GM19328 (cell line): ENCODE measurements around the gene TTLL11.

Experiments
- ATAC-seq: cut with Tn5 transposase; IDR thresholded peaks from one replicate; pipeline ENCODE4 v1.9.1; 2021; ENCODE audit warnings: mild to moderate bottlenecking, moderate library complexity; ENCODE audit not compliant: unreplicated experiment

TTLL11 gene

DNA sequence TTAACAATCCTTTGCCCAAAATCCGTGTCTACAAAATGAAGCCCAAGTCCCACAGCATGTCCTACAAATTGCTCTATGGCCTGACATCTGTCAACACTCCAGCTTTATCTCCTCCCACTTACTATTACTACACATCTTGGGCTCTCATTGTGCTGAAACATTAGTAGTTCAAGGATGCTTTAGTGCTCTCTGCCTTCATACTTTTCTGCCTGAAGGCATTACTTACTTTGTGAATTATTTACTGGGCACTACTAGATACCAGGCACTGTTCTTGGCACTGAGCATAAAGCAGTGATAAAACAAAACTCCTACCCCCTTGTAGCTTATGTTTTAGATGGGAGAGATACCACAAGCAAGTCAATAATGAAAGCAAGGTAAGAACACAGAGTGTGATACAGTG lies 113.4 kb downstream of the TTLL11 start:
- ATAC-seq, result no peak

- no peak for ATAC-seq
Measured at GRCh38 chr9:121976751-121977150, 116.4 kb downstream of the TTLL11 start.

DNA sequence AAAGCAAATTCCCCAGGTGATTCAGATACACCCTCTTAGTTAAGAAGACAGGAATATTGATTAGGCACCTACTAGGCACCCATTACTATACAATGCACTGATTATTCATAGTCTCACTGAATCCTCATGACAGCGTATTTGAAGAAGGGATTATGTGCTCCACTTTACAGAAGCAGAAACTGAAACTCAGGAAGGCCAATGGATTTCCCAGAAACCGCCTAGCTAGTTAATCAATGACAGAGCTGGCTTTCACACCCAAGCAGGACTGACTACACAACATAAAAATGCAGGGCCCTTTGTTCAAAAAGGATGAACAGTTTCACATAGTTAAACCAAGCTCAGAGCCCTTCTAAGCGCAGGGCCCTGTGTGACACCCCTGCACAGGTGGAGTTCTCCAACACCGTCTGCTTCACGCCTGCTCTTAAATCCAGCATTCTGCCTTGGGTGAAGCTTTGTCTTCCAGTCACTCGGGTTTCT lies 117.3 kb downstream of the TTLL11 start:
- ATAC-seq, result no peak

GRCh38 chr9:121974421-121974820 lies 118.7 kb downstream of the TTLL11 start:
- no peak for ATAC-seq

DNA sequence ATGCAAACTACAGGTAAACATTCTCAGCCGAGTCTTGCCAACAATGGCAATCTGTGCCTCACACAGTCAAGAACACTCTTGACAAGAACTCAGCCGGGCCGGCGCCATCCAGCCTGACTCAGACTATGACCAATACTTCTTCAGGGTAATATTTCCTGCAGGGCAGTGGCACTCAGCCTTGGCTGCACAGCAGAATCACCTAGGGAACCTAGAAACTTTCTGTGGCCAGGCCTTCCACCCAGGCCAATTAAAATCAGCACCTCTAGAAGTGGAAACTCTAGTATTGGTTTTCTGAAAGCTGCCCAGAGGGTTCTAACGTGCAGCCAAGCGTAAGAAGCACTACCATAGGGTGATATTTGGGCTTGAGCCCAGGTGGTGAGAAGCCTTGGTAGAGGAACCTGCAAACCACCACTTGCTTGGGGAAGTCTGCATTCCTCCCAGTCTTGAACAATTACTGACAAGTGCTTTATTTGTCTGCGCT lies 120.6 kb downstream of the TTLL11 start:
- ATAC-seq, result no peak

DNA sequence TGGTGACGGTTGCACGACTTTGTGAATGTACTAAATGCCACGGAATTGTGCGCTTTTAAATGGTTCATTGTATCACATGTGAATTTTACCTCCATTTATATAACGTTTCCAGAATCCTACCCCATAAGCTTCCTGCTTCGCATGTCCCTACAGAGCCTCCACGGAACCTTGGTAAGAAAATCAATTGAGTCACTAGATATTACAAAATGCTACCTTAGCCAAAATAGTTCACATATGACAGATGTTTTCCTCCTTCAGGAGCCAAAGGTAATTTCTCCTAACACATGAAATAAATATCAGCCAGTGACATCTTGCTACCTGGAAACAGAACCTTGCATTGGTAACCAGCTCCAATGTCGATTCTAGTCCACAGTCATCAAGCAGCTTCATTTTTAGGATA lies 125.1 kb downstream of the TTLL11 start:
- no peak for ATAC-seq

- no peak for ATAC-seq
Measured at GRCh38 chr9:121966706-121967105, 126.4 kb downstream of the TTLL11 start.

DNA sequence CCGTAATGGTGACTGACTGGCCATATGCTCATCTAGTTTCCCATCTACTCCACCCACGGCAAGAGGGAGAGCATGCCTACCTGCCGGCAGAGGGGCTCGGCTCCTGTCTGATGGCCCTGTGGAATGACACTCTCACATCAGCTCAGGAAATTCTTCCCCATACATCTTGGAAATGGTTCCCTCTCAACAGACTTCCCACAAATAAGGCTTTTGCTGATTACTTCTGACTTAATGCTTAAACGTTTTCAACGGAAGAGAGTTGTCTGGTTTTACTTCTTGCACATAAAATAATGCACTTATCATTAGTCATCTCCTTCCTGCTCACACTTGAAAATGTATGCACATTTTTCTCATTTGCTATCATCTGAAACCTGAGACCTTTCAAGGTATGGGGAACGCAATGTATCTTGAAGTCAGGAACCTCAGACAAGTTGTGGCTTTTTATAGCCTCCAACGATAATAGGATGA lies 129.5 kb downstream of the TTLL11 start:
- ATAC-seq, result no peak

DNA sequence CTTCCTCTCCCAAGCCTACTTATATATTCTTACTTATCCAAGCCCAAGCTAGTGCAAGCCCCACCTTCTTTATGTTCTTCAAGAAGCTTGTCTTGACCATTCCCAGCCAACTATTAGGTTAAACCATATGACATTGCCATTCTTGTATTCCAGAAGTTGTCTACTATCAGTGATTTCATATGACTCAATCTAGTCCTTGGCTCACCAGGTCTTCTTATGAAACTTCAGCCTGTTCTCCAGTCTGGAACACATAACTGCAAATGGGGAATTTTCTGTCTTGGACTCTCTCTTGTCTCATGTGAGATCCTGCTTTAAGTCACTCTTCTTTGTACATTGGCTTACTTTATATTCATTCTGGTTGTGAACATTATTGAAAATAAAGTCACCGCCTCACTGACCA lies 130.7 kb downstream of the TTLL11 start:
- no peak for ATAC-seq

DNA sequence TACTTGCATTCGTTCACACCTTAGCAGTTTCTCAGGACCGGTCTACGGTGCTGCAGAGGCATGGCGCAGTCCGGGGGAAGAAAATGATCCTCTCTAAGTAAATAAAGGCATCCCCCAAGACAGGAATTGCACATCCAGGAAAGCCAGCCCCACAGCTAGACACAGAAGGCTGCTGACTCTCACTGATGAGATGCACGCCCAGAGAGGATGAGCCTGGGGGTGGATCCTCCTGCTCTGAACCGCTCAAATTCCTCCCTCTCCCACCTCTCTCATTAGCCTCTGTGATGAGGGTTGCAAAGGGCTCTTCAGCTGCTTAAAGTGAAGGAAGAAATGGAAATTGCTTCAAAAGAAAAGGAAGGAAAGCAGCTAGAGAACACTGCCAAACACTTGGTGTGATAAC lies 132.4 kb downstream of the TTLL11 start:
- no peak for ATAC-seq

GRCh38 chr9:121958530-121958929 lies 134.6 kb downstream of the TTLL11 start:
- no peak for ATAC-seq

GRCh38 chr9:121956808-121957207 lies 136.3 kb downstream of the TTLL11 start:
- ATAC-seq, result no peak

- no peak for ATAC-seq
Measured at GRCh38 chr9:121955649-121956048, 137.5 kb downstream of the TTLL11 start.

- ATAC-seq, result no peak
Measured at GRCh38 chr9:121954477-121955140, 138.5 kb downstream of the TTLL11 start.

GRCh38 chr9:121952611-121953010 lies 140.5 kb downstream of the TTLL11 start:
- ATAC-seq, result no peak

GRCh38 chr9:121950866-121951265 lies 142.2 kb downstream of the TTLL11 start:
- ATAC-seq, result no peak

- no peak for ATAC-seq
Measured at GRCh38 chr9:121950441-121950840, 142.7 kb downstream of the TTLL11 start.

DNA sequence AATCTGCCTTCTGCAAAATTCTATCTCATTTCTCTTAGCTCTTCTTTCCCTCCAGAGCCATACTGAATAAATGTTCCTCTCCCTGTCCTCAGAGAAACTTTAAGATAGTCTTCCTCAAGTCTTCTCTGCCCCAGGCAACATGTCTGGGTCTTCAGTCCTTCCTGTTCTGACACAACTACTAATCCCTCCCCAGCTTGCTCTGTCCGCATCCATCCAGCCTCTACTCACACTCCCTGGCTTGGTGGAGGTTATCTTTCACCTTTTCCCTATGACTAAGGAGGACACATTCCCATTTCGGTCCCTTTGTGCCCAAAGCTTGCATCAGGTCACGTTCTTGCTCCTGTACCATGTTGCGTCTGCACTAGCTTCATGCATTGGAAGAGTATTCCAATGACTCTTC lies 143.3 kb downstream of the TTLL11 start:
- no peak for ATAC-seq

- no peak for ATAC-seq
Measured at GRCh38 chr9:121949364-121949763, 143.7 kb downstream of the TTLL11 start.

GRCh38 chr9:121947775-121948174 lies 145.3 kb downstream of the TTLL11 start:
- no peak for ATAC-seq

DNA sequence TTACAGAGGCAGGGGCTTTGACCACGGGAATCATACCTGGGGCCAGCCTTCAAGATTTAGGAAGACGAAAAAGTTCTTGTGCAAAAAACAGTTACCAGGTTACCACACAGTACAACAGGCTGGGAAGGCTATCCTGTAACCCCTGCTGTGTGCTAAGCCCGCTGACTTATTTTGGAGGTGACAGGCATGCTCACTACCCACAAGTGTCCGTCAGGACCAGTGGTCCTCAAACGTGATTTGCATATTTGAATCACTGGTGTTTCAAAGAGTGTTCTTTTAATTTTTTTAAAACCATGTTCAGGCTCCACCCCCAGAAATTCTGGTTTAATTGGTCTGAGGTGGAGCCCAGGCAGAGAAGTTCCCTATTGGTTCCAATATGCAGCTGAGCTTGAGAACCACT lies 146.6 kb downstream of the TTLL11 start:
- no peak for ATAC-seq

GRCh38 chr9:121945849-121946248 lies 147.3 kb downstream of the TTLL11 start:
- no peak for ATAC-seq

DNA sequence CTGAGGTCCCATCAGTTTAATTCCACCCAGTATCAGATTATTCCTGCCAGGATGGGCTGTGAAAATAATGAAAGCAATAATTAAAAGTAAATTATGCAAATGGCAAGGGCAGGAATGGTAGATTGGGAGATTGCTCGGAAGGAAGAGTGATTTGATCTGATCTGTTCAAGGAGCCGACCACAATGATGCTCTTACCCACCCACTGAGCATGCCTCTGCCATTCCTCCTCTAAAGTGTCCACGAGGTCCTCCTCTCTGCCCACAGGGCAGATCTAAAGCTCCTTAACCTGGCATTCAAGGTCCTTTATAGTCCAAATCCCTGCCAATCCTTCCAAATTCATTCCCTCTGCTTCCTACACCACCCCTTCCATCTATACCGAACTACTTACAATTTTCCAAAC lies 147.8 kb downstream of the TTLL11 start:
- no peak for ATAC-seq
